Measurements from ENCODE around the gene SERPINA9.

Gene SERPINA9

DNA sequence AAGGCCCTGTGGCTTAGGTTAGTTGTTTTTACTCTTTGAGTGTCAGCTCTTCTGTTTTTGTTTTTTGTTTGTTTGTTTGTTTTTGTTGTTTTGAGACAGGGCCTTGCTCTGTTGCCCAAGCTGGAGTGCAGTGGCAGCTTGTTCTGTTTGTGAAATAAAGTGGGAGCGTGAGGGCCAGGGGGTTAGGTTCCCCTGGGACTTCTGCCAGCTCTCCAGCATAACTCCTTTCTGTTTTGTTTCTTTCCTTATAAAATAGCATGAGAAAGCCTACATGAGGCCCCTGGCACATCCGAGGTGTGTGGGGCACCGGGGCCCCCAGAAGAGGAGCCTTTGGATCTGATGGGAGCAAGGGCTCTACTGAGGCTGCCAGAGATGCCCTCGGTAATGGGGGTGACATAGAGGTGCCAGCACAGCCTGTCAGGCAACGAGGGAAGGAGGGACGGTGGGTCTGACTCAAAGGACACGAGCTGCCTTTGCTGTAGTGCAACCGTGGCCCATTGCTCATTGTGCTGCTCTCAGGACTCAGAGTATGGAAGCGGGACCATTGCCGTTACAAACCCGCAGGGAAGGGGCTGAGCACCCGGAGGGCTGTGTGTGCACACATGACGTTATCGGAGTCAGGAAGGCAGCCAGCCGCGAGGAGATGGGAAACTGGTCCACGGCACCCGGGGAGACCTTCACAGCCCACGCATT is 14.3 kb downstream of the SERPINA9 start:
- DNase-seq, result peak in 1 of 2 experiments; percentile 5

DNA sequence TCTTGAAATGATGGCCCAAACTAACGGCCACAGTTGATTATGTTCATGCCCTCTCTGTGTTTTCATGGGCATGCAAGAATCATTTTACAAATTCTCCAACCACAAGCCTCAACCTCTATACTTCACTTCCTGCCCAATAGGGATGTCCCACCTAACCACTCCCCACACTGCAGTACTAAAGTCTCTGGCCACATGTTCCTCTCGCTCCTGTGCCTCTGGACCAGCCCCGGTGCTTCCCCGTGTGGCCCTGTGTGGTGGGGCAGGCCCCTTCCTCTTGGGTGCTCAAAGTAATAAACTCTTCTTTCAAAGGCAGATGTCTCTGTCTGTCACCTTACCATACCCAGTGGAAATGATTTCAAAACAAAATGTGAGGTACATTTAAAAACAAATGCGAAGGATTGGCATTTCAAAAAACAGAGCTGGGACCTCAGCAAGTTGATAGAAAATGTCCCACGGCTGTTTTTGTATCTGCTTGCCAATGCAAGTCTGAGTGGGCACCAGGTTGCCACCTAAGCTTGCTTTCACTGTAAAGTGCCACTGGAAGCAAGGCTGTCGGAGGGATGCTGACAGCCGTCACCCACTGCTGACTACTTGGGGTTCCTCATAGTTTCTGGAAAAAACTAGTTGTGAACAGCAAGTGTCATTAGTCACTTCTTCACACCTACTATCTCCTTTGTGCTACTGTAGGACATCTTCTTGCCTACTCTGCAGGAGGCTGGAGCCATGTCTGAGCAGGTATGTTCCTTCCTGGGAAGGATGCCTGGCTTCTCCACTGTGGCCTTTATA is 15.2 kb downstream of the SERPINA9 start:
- DNase-seq, result no peak

DNA sequence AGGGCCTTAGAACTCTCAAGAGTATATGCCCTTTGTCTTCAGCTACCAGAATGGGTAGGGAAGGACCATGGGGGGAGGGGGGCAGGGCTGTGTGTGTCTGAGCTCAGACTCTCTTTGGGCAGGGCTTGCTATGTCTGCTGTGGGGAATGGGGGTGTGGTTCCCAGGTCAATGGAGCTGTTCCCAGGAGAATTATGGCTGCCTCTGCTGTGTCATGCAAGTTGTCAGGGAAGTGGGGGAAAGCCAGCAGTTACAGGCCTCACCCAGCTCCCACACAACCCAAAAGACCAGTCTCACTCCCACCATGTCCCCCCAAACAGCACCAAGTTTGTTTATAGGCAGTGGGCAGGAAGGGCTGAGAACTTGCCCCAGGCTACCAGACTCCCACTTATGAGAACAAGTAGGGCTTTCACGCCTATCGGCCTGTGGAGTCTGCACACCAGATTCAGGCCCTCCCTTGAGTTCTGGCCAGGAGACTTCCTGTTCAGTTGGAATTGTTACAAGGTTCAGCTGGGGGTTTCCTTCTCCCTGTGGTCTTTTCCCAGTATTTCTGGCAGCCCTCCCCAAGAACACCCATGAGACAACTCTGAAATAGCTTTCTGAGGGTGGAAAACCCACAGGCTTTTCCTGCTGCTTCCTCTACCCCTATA is 17.3 kb downstream of the SERPINA9 start:
- no peak for DNase-seq

DNA sequence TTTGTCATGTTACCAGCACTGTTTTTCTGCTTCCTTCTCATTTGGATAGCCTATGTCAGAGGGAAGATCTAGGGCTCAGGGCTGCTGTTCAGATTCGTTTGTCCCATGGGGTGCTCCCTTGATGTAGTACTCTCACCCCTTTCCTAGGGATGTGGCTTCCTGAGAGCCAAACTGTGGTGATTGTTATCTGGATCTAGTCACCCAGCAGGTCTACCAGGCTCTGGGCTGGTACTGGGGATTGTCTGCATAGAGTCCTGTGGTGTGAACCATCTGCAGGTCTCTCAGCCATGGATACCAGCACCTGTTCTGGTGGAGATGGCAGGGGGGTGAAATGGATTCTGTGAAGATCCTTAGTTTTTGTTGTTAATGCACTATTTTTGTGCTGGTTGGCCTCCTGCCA is 17.9 kb downstream of the SERPINA9 start:
- DNase-seq, result no peak

DNA sequence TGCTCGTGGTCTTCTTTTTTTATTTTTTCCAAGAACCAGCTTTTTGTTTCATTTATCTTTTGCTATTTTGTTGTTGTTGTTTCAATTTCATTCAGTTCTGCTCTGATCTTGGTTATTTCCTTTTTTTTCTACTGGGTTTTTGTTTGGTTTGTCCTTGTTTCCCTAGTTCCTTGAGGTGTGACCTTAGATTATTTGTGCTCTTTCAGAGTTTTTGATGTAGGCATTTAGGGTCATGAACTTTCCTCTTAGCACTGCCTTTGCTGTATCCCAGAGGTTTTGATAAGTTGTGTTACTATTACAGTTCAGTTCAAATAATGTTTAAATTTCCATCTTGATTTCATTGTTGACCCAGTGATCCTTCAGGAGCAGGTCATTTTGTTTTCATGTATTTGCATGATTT is 20.1 kb downstream of the SERPINA9 start:
- no peak for DNase-seq

DNA sequence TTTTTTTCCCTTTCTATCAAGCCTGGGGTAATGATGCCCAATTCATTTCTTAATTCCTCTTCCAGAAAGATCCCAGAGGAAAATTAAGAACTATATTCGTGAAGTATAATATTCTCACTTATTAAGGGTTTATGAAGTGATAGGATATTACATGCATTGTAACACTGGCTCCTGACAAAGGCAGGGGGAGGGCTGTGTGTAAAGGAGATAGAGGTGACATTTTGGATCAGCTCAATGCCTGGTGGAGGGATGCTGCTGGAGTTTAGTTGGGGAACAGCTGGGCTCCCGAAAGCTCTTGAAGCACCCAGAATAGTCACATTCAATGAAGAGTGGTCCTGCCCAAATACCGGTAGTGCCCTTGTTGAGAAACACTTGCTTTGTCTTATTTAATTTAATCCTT is 24.2 kb downstream of the SERPINA9 start:
- DNase-seq, result no peak

DNA sequence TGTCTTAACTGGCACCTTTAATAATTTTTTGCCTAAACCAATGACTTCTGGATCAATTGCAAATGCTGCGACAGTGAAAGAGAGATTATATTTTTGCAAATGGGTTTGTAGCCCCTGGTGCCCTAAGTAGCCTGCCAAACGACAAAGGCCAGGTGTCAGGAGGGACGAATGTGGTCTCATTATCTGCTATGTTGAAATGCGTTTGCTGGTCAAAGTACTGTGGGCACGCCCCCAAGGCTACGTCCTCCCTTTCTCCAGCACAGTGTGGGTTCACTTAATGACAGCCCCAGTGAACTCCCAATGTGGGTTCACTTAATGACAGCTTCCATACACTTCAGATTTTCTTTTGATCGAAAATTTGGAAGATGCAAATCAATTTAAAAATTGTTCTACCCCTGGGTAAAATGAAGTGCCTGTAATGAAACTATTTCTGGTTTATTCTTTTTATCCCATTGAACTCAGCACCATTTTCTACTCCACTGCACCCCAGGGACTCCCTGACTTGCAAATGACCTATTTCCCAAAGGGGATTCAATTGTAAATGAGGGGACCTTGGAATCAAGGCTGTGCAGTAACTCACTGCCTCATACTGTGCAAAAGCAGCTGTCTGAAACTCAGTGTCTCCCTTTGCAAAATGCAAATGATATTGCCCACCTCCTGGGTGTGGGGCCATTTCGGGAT is 24.8 kb downstream of the SERPINA9 start:
- no peak for DNase-seq

DNA sequence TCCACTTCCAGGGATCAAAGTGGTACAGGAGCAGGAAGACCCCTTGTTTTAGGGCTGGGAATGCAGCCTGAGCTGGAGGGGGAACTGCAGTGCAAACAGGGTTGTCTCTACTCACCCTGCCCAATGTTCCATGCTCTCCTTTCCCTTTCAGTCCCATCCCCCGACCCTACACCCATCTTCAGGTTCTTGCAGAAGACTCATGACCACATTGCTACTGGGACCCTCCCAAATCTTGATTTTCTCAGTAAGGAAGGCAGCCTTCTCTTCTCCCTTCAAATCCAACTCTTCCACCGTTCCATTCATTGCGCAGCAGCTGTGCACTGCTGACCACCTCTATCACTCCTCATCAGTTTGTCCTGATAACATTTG is 25.3 kb downstream of the SERPINA9 start:
- DNase-seq, result no peak

DNA sequence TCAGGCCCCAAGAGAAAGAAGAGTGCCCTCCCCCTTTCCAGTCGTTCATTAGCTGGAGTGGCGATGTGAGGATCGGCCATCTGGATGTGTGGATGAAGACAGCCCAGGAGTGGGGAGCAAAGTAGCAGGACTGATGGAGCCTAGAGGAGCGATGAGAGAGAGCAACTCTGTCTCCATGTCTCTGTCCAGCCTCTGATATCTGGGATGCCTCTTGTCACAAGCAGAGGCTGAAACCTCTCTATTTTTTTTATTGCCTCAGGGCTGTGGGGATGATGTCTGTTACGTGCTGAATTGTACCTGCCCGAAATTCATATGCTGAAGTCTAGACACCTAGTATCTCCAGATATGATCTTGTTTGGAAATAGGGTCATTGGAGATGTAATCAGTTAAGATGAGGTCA is 26.1 kb downstream of the SERPINA9 start:
- DNase-seq, result no peak

DNA sequence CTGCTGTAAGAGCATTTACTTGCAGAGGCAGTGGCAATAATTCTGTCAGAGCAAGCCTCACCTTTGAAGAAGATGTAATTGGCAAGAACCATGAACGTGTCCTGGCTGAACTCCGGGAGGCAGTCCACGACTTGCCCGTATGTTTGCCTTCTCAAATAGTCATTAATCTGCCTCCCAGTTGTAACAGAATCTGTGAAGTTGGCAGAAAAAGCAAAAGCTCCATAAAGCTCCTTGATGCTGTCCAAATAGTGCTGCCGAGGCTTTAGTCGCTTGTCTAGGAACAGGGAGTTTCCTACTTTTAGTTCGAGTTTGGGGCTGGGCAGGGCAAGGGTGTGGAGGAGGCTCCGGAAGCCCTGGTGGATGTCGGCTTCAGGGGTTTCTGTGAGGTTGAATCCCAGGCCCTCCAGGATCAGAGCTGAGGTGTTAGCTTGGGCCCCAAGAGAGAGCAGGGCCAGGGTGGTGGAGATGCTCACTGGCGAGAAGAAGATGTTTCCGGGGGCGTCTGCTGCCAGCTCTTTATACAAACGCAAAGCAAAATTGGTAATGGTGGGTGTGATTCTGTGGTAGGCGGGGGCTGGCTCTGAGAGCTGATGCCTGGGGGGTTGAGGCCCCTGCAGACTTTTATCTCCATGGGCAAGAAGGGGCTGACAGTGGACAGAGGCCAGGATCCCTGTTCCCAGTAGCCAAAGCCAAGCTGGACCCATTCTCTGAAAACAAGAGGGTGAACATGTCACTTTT is 27.8 kb downstream of the SERPINA9 start:
- no peak for DNase-seq

DNA sequence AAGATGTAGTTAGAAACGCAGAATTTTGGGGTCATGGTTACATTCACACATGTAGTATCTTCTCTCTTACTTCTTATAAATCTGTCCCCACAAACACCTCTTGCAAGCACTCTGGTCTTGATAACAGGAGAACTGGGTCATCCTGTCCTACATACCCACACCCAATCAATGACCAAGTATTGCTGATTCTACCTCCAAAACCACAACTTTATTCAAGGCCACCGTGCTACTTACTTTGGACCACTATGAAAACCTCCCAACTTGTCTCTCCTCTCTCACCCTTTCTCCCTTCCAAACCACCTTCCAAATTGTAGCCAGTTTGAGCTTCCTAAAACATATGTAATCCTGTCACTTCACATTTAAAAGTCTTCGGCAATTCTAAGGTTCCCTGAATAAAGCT is 28.8 kb downstream of the SERPINA9 start:
- DNase-seq, result no peak

DNA sequence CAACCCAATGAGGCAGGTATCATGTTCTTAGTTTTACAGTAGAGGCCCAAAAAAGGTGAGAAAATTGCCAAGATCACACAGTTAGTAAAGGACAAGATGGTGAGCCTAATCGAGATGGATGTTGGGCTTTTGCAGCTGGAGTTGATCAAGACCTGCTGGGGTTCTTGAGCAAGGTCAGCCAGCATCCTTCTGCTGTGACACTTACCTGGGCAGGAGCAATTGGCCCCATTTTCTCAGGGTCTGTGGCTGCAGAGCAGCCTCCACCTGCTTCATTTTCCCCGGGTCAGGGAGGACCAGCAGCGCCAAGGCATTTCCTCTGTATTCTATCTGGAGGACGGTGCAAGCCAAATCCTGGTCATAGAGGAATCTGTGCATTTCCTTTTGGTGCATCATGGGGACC is 29.9 kb downstream of the SERPINA9 start:
- no peak for DNase-seq

DNA sequence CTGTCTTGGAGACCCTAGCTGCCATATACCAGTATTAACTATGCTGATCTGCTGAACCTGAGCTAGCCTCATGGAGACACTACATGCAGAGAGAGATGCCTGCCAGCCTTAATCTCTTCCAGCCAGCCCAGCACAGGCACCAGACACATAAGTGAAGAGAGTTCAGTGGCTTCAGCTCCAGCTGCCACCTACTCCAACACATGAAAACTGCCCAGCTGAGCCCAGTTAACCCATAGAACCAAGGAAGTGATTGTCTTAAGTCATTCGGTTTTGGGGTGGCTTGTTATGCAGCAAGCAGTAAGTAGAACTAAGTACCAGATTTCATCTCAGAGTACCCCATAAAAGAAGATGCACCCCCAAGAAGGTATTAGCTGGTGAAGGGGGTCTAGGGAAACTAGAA is 31.0 kb downstream of the SERPINA9 start:
- DNase-seq, result no peak

DNA sequence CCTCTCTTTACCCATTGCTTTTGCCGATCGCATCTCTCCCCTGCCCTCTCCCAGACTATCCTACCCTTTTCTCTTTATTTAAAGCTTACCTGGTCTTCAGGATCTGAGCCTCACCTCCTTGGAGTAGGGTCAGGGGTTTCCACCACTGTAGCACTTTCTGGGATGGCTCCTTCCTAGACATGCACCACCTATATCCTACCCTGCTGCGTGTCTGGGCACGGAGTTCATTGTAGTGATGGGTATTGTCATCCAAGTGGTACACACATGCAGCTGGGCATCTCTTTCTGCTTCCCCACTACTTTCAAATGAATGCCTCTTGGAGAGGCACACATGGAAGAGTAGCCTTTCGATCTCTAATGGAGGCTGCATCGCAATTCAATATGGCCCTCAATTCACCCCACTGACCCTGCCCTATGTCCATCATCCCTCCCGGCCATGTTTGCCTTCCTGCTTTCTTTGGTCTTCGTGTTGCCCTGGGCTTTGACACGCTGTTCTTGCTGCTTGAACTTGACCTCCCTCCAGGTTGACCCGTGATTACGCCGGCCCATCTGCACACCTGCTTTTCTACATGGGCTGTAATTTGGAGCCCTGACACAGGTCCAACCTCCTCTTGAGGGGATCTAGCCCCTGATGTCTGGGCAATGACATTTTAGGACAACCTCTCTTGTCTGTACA is 34.3 kb downstream of the SERPINA9 start:
- no peak for DNase-seq

DNA sequence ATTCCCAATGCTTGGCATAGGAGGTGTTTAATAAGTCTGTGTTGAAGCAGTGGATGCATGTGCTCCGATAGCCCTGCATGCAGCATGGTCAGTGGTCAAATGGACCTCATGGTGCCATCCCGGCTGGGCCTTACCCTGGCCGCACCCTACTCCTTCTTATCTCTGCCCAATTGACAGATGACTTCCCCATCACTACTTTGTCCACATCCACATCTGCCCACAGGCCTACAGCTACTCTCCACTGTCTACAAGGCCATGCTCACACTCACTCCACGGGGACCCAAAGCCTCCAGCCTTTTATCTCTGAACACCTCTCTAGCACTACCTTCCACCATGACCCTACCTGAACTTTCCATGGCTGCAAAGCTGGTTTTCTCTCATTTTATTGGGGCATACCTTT is 34.9 kb downstream of the SERPINA9 start:
- DNase-seq, result no peak

DNA sequence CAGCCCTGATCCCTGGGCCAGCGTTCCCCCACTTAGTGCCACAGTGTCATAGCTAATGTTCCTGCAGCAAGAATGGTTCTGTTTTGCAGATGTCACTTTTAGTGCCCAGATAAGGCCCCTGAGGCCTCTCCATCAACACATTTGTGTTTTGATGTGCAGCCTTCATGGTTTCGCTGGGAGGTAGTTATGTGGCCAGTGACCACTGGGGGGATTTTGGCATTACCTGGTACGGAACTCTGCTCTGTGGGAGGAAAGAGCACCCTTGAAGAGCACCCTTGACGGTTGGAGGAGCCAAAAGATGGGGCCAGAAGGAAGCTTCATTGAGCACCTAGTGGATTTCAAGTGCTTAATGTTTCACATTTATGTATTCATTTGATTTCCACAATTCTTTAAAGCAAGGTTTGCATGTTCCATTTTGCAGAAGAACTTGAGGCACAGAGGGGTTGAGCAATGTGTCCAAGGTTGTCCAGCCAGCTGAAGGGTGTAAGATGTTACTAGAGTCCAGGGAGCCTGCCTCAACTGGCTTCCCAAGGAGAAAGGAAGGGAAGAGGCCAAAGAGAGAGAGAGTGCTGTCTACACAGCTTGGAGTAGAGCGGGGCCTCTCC is 36.4 kb downstream of the SERPINA9 start:
- no peak for DNase-seq

DNA sequence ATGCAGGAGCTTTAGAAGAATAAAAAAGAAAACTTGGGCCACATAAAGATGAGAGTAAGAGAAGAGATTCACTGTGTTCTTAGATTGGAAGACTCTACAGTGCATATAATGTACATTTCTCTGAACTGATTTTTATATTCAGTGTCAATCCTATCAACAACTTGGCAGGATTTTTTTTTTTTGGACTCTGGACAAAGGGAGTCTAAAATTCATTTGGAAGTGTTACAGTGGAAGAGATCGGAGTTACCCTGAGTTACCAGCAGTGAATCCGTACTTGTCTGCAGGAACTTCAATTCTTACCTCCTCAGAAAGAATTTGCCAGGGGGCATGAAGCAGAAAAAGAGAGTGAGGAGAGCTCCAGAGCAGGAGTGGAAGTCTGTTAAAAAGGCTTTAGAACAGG is 47.4 kb downstream of the SERPINA9 start:
- no peak for DNase-seq

DNA sequence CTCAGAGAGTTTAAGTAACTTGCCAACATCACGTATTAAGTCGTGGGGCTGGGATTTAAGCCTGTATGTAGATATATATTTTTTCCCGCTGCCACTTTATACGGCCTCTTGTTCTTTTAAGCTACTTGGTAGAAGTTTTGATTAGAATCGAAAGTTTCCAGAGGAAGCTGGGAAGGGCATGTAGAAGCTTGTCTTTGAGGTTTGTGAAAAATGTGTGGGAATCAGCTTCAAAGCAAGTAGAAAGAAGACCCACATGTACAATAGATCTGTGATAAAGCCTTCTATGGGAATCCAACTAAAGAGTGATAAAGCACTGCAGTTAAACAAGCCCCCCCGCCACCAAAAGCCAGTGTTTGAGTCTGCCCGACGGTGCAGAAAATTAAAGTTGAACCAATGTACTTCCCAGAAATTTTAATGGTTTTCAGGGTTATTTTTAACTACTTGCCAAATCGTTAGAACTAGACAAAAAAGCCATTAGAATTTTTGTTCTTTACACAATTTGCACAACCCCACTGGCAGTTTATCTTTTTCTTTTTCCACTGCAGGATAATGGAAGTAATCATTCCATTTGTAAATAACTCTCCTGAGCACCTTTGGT is 48.9 kb downstream of the SERPINA9 start:
- DNase-seq, result no peak

DNA sequence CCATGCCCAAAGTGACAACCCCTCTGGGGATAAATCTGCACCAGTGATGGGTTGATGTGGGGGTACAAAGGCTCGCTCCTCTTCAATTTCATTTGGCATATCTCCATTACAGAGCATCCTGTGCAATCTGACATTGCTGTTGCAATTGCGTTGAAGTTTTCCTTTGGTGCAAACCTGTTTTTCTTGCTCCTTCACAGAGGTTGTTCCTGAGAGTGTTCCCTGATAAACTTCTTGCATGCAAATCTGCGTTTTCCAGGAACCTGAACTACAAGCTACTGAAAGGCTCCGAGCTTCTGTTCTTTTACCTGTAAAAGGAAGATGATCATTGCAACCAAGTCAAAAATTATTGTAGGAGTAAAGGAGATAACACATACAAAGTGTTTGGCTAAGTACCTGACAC is 49.5 kb downstream of the SERPINA9 start:
- no peak for DNase-seq

DNA sequence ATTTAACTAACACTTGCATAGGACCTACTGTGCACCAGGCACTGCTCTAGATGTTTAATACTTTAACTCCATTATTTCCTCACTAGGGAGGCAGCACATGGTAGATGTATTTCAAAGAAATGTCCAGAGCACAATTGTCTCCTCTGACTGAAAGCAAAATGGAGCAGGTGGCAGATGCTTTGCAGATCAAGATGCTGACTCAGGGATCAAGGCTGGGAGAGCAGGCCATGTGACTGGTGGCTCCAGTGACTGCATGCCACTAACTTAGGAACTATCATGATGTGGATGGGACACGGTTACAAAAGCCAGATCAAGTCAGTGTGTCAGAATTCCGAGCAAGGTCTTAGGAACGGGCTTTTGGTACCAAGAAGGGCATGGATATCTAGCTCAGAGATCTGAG is 51.6 kb downstream of the SERPINA9 start:
- DNase-seq, result no peak

DNA sequence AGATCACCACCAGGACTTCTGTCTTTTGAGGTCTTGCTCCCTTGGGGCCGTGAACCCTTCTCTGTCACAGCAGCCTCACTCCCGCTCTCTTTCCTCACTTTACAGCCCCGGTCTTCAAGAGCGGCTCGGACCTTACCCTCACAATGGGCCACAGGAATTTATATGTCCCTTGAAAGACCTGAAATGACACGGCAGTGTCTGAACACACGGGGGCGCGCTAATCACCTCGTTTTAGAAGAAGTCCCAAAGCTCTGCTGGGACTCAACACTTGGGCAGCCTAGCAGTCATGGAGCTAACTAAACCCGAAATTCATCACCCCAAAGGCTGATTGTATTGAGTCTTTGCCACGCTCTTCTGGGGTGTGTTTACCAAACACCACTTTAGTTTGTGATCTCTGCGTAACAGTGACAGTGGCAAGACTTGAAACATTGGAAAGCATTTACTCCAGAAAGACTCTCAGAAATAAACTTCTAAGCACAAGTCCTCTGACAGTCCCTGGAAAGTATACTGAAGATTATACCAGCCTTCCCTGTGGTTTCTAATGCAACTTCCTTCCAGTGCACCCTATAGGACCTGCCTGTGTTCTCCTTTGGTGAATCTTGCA is 52.4 kb downstream of the SERPINA9 start:
- peak; percentile 63 to 67 for DNase-seq

Data from SHP77 (cell line).